ENCODE measurements around the gene CGB2.

Gene CGB2

DNA sequence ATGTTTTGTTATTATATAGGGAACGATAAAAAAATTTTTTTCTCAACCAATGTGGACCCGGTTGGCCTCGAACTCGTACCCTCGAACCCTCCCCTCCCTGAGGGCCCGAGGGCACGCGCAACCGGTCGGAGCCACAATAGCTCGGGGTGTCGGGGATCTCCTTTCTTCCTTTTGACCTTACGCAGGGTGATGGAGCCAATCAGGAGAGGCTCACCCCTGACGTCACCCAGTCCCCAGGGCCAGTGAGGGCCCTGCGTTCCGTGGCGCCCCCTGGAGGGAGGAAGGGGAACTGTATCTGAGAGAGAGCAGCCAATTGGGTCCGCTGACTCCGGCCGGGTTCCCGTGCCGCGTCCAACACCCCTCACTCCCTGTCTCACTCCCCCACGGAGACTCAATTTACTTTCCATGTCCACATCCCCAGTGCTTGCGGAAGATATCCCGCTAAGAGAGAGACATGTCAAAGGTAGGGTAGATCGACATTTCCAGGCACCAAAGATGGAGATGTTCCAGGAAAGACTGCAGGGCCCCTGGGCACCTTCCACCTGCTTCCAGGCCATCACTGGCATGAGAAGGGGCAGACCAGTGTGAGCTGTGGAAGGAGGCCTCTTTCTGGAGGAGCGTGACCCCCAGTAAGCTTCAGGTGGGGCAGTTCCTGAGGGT is at the start of gene CGB2:
Gene CGB2 (plus strand): TSS at position 249 of the 660 bp plus-strand sequence. CDS start 206 bp downstream, at position 455.
- DNase-seq: peak in 1 of 2 donors; percentile 69

GRCh38 chr19:48982280-48982679 is 49.4 kb upstream of the CGB2 start:
- no peak for DNase-seq

DNA sequence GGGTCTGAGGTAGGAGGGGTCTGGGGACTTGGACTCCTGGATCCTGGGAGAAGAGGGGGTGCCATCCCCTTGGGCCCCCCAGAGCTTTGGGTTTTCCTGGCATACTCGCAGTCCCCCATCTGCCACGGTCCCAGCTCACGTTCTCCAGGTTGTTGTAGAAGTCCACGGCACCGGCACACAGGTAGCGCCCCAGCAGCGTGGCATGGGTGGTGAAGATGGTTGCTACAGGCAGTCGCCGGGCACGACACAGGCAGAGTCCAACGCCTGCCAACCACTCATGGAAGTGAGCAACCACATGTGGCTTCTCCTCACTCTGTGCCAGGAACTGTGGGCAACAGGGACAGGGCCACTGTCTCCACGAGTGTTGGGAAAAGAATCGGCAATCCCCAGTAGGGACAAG is 46.0 kb upstream of the CGB2 start:
- DNase-seq: no peak

DNA sequence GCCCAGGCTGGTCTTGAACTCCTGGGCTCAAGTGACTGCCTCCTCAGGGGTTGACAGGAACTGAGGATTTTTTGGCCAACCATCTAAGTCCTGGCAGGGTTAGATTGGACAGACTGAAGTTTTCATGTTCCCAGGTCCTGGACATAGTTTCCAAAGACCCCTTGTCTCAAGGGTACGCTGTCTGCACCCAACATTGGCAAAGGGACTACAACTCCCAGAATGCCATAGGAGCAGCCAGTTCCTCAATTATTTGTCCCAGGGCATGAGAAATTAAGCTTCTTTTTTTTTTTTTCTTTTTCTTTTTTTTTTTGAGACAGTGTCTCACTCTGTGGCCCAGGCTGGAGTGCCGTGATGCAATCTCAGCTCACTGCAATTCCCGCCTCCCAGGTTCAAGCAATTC is 45.5 kb upstream of the CGB2 start:
- DNase-seq: no peak

DNA sequence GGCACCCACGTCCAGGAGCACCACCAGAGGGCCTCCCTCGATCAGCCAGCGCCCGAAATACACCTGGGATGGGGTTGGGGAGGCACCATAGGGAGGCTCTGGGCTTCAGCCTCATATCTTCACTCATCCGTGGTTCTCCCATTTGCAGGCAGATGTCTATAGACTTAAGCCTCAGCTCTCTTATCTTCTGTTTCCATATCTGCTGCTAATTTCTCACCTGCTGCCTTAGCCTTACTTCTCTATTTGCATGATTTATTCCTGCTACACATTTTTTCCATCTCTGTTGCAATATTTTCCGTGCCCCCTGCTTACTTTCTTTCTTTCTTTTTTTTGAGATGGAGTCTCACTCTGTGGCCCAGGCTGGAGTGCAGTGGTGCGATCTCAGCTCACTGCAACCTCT is 44.4 kb upstream of the CGB2 start:
- DNase-seq: no peak

DNA sequence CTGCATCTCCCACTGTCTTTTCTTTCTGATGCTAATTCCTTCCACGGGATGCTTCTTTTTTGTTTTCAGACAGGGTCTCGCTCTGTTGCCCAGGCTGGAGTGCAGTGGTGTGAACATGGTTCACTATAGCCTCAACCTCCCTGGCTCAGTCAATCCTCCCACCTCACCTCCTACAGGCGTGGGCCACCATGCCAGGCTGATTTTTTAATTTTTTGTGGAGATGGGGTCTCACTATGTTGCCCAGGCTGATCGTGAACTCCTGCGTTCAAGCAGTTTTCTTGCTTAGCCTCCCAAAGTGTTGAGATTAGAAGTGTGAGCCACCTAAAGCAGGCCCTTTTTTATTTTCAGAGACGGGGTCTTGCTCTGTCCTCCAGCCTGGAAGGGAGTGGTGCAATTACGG is 43.4 kb upstream of the CGB2 start:
- DNase-seq: no peak

GRCh38 chr19:48988860-48989259 is 42.8 kb upstream of the CGB2 start:
- no peak for DNase-seq

GRCh38 chr19:48989701-48990291 is 41.9 kb upstream of the CGB2 start:
- no peak for DNase-seq

DNA sequence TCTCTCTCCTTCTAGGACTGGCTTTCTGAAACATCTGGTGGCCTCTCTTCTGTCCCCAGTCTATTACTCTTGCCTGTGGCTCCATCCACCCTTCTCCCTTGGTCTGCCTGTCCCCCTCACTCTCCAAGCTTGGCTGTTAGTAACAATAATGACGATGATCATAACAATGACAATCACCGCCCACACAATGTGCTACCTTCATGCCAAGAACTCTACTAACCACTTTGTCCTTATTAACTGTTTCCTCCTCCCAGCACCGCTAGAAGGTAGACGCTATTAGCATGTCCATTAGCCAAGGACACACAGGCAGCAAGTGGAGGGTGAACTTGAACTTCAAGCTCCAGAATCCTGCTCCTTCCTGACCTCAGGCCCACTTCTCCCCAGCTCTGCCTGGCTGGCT is 41.3 kb upstream of the CGB2 start:
- no peak for DNase-seq

GRCh38 chr19:48991011-48991609 is 40.6 kb upstream of the CGB2 start:
- DNase-seq: no peak

DNA sequence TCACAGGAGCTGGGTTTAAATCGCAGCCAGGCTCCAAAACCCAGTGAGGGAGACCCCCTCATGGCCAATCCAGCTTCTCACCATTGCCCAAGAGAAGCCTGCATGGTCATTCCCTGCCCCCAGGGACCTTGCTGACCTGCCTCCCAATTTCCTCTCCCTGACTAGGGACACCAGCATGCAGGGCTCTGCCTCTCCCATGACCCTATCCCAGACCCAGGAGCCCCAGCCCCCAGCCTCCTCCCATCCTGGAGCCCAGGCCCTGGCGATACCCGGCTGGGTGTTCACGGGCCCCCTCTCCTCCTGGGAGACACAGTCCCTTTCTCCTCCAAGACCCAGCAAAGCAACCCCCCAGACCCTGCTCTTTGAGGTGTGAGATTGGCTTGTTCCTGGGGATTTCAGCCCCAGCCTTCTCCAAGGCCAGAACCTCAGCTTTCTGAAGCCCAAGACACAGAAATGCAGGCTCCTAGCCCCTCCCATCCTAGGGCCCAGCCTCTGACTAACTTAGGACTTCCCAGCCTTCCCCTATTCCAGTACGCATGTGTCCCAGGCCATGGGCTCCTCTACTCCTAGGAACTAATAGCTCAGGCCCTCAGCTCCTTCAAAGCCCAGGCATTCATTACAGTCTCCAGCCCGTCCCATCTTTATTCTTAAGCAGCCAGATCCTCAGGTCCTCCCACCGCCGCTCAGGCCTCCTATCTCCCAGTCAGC is 39.7 kb upstream of the CGB2 start:
- no peak for DNase-seq

DNA sequence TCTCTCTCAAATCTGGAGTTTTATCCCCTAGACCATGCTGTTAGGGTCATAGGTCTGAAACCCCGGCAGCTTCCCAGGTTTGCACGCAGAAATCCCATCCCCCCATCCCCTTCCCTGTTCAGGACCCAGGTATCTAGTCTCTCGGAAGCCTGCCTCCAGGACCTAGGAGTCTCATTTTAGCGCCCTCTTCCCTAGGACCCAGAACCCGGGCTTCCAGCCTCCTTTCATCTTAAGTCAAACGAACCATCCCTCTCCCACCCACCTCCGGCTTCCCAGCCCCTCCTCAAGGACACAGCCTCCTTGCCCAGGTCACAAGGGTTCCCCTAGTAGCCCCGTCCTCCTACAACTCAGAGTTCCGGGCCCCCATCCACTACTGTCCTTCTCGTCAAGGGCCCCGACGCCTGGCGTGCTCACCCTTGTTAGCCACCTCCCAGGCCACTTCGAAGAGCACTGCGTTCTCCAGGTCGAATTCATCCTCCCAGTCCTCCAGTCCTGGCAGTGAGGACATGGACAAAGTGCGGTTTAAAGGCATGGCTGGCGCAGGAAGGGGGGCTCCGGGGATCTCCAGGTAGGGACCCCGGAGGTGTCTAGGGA is 39.0 kb upstream of the CGB2 start:
- no peak for DNase-seq

- peak; percentile 99 to 100 for DNase-seq
Observed at GRCh38 chr19:48993175-48994034, 38.3 kb upstream of the CGB2 start, which contains the start of the genes GYS1 and RUVBL2. Gene GYS1 (minus strand): TSS chr19:48993309. CDS start chr19:48993112, 197 bp downstream. Gene RUVBL2 (plus strand): TSS chr19:48993887. CDS start chr19:48993912, 25 bp downstream.

GRCh38 chr19:48994035-48994386 is 37.7 kb upstream of the CGB2 start:
- DNase-seq: no peak

DNA sequence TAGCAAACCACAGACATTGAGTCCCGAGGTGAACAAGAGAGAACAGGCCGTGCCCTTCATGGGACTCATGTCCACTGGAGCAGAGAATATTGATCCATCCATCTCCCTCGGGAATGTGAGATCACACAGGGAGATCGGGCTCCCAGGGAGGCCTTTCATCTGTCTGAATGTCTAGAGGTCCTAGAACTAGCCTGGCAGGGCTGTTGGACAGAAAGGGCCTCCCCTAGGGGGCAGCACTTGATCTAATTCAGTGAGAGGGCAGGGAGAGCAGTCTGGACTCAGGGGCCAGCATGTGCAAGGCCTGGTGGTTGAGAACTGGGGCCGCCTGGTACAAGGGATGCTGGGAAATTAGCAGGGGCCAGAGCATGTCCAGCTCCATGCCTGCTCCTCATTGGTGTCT is 33.7 kb upstream of the CGB2 start:
- peak; percentile 26 to 57 for DNase-seq

GRCh38 chr19:48999481-49000325 is 32.0 kb upstream of the CGB2 start:
- peak; percentile 62 to 72 for DNase-seq

GRCh38 chr19:49004133-49004532 is 27.6 kb upstream of the CGB2 start:
- DNase-seq: no peak

DNA sequence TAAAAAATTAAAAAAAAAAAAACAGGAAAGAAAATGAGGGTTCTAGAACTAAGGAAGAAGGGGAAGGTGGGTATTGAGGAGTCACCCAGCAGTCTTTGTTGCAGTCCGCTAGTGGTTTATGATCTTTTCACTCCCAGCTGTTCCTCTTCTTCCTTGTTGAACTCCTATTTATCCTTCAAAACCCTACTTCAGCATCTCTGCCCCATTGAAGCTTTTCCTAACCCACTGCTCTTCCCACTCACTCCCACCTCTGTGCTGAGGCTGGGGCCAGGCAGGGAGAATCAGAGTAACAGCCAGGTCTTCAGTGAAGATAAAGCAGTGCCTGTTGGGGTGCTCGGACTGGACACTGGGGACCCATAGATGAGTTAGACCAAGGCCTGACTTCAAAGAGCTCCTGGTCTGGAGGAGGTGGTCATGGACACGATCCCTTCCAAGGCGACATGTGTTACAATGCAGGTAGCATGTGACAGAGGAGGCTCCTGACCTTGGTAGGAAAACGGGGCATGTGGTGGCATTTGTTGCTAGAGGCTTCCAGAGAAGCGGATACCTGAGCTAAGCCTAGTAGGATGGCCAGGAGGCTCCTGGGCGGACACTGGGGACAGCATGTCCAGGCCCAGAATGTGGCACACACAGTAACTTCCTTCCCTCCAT is 26.6 kb upstream of the CGB2 start:
- DNase-seq: no peak

DNA sequence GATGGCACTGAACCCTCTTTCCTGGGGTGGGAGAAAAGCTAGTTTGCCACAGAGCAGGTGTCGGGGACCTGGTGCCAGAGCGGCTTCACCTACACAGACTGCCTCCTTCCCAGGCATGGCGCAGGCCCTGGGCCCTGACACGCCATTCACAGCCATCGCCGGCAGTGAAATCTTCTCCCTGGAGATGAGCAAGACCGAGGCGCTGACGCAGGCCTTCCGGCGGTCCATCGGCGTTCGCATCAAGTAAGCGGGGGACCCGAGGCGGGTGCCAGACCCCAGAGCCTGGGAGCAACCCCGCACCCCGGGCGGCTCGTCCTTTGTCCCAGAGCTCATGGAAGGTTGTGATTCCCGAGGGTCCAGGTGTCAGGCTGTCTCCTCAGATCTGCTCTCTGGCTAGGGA is 24.8 kb upstream of the CGB2 start:
- DNase-seq: no peak

DNA sequence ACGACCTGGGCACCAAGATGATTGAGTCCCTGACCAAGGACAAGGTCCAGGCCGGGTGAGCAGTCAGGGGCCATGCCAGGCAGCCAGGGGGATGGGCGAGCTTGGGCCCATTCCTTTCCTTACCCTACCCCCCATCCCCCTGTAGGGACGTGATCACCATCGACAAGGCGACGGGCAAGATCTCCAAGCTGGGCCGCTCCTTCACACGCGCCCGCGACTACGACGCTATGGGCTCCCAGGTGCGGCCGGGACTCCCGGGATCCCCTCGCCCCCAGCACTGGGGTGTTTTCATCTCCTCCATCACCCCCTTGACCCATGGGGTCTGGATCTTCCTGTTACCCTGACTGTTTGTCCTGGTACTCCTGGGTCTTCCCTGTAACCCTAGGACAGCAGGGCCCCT is 21.9 kb upstream of the CGB2 start:
- DNase-seq: no peak

DNA sequence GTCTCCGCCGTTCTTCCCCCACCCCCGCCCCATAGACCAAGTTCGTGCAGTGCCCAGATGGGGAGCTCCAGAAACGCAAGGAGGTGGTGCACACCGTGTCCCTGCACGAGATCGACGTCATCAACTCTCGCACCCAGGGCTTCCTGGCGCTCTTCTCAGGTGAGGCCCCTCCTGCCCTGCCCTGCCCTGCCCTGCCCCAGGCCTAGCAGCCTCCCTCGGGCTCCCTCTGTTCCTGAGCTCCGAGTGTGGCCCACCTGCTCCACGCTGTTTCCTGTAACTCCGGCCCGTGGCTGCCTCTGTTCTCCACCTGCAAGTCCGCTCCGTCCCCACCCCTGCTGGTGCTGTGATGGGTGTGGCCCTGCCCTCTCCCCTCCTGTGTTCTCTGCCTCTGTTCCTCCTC is 21.2 kb upstream of the CGB2 start:
- DNase-seq: no peak
